SU-DHL-6 (cell line): ENCODE results near the gene SESTD1.

Source experiments
- CTCF ChIP-seq: fragments of 200-600 bp; sonication (generic); IDR thresholded peaks from one replicate; pipeline ENCODE4 v1.5.1; 2017; ENCODE audit warnings: antibody characterized with exemption, mild to moderate bottlenecking, low read length, moderate library complexity; ENCODE audit not compliant: insufficient read depth, poor library complexity, severe bottlenecking
- EZH2phosphoT487 ChIP-seq: fragments of 200-600 bp; sonication (generic), shearing (Covaris generic); conservative IDR thresholded peaks from 2 replicates; pipeline ENCODE4 v1.6.1; 2018; ENCODE audit warnings: mild to moderate bottlenecking, antibody characterized with exemption, low read length, moderate library complexity, mixed read lengths

- TF ChIP-seq CTCF (no peak), EZH2phosphoT487 (no peak)
Observed at GRCh38 chr2:179233083-179233490, 31.5 kb downstream of the SESTD1 start.
